ENCODE measurements around the gene SYNGR1.

GRCh38 chr22:39353346-39353745 is 3.6 kb downstream of the SYNGR1 start:
- TF ChIP-seq, protein P1, sequence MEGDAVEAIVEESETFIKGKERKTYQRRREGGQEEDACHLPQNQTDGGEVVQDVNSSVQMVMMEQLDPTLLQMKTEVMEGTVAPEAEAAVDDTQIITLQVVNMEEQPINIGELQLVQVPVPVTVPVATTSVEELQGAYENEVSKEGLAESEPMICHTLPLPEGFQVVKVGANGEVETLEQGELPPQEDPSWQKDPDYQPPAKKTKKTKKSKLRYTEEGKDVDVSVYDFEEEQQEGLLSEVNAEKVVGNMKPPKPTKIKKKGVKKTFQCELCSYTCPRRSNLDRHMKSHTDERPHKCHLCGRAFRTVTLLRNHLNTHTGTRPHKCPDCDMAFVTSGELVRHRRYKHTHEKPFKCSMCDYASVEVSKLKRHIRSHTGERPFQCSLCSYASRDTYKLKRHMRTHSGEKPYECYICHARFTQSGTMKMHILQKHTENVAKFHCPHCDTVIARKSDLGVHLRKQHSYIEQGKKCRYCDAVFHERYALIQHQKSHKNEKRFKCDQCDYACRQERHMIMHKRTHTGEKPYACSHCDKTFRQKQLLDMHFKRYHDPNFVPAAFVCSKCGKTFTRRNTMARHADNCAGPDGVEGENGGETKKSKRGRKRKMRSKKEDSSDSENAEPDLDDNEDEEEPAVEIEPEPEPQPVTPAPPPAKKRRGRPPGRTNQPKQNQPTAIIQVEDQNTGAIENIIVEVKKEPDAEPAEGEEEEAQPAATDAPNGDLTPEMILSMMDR (IDR thresholded peaks at IDR 0.05) = no peak
- TF ChIP-seq POLR2A (IDR thresholded peaks at IDR 0.05) (no peak), POLR2AphosphoS5 (IDR thresholded peaks at IDR 0.05; ENCODE audit: insufficient read depth in 1 of 2, low read depth in 1 of 2) (peak in 1 of 2 donors; percentile 23)
